Liver (tissue), 3 donors: ENCODE results near the gene MTMR11.
"Not testable (repeated sequence)": the region's sequence is repeated elsewhere in the genome, so short reads cannot be mapped to it uniquely, and the experiment has no call there.

ENCODE experiments used
- CTCF ChIP-seq: fragments of 150-350 bp; IDR thresholded peaks from 2 replicates; pipeline ENCODE4 v1.5.1; 2017; ENCODE audit warnings: improper control_type of control experiment, low read depth, low read length; ENCODE audit not compliant: missing input control
- EGR1 ChIP-seq, 2 donors: IDR thresholded peaks; 2 replicates each; pipeline ENCODE4 v1.6.1; 2016 to 2018; ENCODE audit warnings: antibody characterized with exemption in 2 of 2, low read depth in 2 of 2
- JUND ChIP-seq, 2 donors: IDR thresholded peaks; 2 replicates each; pipeline ENCODE4 v1.6.1; 2016; ENCODE audit warnings: antibody characterized with exemption in 2 of 2
- MAX ChIP-seq: IDR thresholded peaks from 2 replicates; pipeline ENCODE4 v1.6.1; 2016; ENCODE audit warnings: antibody characterized with exemption
- NR2F2 ChIP-seq: IDR thresholded peaks from 2 replicates; pipeline ENCODE4 v1.6.1; 2016; ENCODE audit warnings: antibody characterized with exemption
- REST ChIP-seq: IDR thresholded peaks from 2 replicates; pipeline ENCODE4 v1.6.1; 2016; ENCODE audit warnings: antibody characterized with exemption, mild to moderate bottlenecking
- donor health status: healthy.
- donor health status: healthy.

- TF ChIP-seq CTCF; EGR1 (IDR thresholded peaks at IDR 0.05; ENCODE audit: low read depth in 2 of 2); JUND (IDR thresholded peaks at IDR 0.05); MAX; REST; NR2F2: not testable (repeated sequence)
Measured at GRCh38 chr1:149938668-149939003, 2.0 kb upstream of the MTMR11 start.
